OCI-LY1 (cell line): Measurements from ENCODE around the gene SRP19.

Source experiments
- EZH2 ChIP-seq: fragments of 200-600 bp; sonication (generic), shearing (Covaris generic); IDR thresholded peaks from 2 replicates; pipeline ENCODE4 v1.8.0; 2017; ENCODE audit warnings: borderline replicate concordance, mixed run types, mild to moderate bottlenecking, antibody characterized with exemption, low read length, moderate library complexity, mixed read lengths
- TF ChIP-seq, protein P1 (sequence below): fragments of 200-600 bp; sonication (generic), shearing (Covaris generic); IDR thresholded peaks from 2 replicates; pipeline ENCODE4 v1.5.1; 2017; ENCODE audit warnings: mild to moderate bottlenecking, antibody characterized with exemption, low read length, moderate library complexity, mixed read lengths

DNA sequence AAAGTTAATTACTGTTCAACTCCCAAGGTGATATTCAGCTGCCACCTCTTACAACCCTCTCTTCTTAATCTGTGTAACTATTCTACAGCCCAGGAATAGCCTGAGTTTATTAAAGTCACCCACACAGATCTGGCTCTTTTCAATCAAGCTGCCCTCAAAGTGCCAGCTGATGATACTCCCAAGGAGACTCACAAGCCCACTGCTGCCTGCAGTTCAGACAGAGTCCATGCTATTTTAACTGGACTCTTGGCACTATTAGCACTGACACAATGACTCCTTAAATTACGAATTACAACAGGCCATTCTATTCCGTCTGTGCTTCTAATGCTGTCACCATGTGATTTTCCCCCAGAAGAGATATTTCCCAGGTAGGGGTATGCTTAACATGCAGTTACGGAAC, 34.6 kb downstream of the SRP19 start:
- TF ChIP-seq, protein P1, sequence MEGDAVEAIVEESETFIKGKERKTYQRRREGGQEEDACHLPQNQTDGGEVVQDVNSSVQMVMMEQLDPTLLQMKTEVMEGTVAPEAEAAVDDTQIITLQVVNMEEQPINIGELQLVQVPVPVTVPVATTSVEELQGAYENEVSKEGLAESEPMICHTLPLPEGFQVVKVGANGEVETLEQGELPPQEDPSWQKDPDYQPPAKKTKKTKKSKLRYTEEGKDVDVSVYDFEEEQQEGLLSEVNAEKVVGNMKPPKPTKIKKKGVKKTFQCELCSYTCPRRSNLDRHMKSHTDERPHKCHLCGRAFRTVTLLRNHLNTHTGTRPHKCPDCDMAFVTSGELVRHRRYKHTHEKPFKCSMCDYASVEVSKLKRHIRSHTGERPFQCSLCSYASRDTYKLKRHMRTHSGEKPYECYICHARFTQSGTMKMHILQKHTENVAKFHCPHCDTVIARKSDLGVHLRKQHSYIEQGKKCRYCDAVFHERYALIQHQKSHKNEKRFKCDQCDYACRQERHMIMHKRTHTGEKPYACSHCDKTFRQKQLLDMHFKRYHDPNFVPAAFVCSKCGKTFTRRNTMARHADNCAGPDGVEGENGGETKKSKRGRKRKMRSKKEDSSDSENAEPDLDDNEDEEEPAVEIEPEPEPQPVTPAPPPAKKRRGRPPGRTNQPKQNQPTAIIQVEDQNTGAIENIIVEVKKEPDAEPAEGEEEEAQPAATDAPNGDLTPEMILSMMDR, result no peak
- no peak for TF ChIP-seq EZH2
